H1 (cell line): ENCODE results near the gene KCNMA1. TPM values are rescaled to one million over a fixed set of nuclear protein-coding genes. Genes with fewer than 3 reads are reported as not detected.

Experiments used
- CTCF ChIA-PET: fragments of 300-600 bp; sonication (Branson Sonifier 250); formaldehyde crosslinking; loops from one replicate; lab custom pipeline; 2021; ENCODE audit not compliant: partially characterized antibody; lab: Charles Lee
- POLR2A ChIA-PET: fragments of 300-600 bp; sonication (Branson Sonifier 250); formaldehyde crosslinking; loops from one replicate; lab custom pipeline; 2021; ENCODE audit warnings: inconsistent platforms; ENCODE audit not compliant: partially characterized antibody; lab: Charles Lee
- DNase-seq, 2 experiments: peaks; one replicate each; pipeline versions ENCODE4 v3.0.0 to v3.0.0-alpha.2; 2010 to 2022; ENCODE audit warnings: low spot score in 2 of 2, low read depth in 1 of 2, mixed read lengths in 1 of 2
- FAIRE-seq: peaks from 2 replicates; lab custom pipeline; 2011; peaks lifted over from hg19 to GRCh38; lab: Jason Lieb, UNC
- H2AFZ ChIP-seq: 2 replicates; pipeline ENCODE4 v1.8.1; 2012; ENCODE audit warnings: low read length, inconsistent platforms
- H2AK5ac ChIP-seq: 2 replicates; pipeline ENCODE4 v1.6.1; 2013; ENCODE audit warnings: low read depth, low read length
- H2BK120ac ChIP-seq: replicated peaks from 2 replicates; pipeline ENCODE3; 2013; ENCODE audit warnings: low read depth, low read length, inconsistent platforms
- H2BK12ac ChIP-seq: 2 replicates; pipeline ENCODE4 v1.6.1; 2013; ENCODE audit warnings: low read depth, low read length
- H2BK15ac ChIP-seq: 2 replicates; pipeline ENCODE4 v1.6.1; 2013; ENCODE audit warnings: low read length
- H2BK20ac ChIP-seq: 2 replicates; pipeline ENCODE4 v1.6.1; 2013; ENCODE audit warnings: low read length
- H2BK5ac ChIP-seq: 2 replicates; pipeline ENCODE4 v1.6.1; 2013; ENCODE audit warnings: low read depth, low read length
- H3K14ac ChIP-seq: 2 replicates; pipeline ENCODE4 v1.6.1; 2013; ENCODE audit warnings: inconsistent platforms; ENCODE audit not compliant: insufficient read length
- H3K18ac ChIP-seq: 2 replicates; pipeline ENCODE4 v1.6.1; 2013; ENCODE audit warnings: low read length; ENCODE audit errors: extremely low read depth
- H3K23ac ChIP-seq: 2 replicates; pipeline ENCODE4 v1.6.1; 2013; ENCODE audit warnings: inconsistent platforms; ENCODE audit not compliant: insufficient read length
- H3K23me2 ChIP-seq: 2 replicates; pipeline ENCODE4 v1.6.1; 2013; ENCODE audit warnings: low read depth, low read length
- H3K27ac ChIP-seq: 2 replicates; pipeline ENCODE4 v1.6.1; 2011; ENCODE audit warnings: low read depth, low read length, inconsistent platforms
- H3K27me3 ChIP-seq, 4 experiments: replicated peaks in 1 of 4; 1 replicate in 1 of 4; 2 replicates in 3 of 4; pipeline versions ENCODE4 v1.6.1 to v1.8.1; 2011 to 2013; ENCODE audit warnings: low read length in 3 of 4, mild to moderate bottlenecking in 3 of 4, inconsistent platforms in 2 of 4, mixed read lengths in 2 of 4, moderate library complexity in 1 of 4; ENCODE audit not compliant: control insufficient read depth in 3 of 4, insufficient read depth in 3 of 4; ENCODE audit errors: extremely low read depth in 1 of 4
- H3K36me3 ChIP-seq, 4 experiments: 2 replicates each; pipeline versions ENCODE4 v1.6.1 to v1.8.1; 2011 to 2013; ENCODE audit warnings: mild to moderate bottlenecking in 4 of 4, low read length in 3 of 4, moderate library complexity in 2 of 4, control low read depth in 1 of 4, inconsistent platforms in 1 of 4; ENCODE audit not compliant: insufficient read depth in 4 of 4, control insufficient read depth in 2 of 4
- H3K4ac ChIP-seq: replicated peaks from 2 replicates; pipeline ENCODE3; 2013; ENCODE audit warnings: low read length, low read depth, mixed read lengths, inconsistent platforms; ENCODE audit not compliant: insufficient read length
- H3K4me1 ChIP-seq, 4 experiments: replicated peaks in 1 of 4; 1 replicate in 1 of 4; 2 replicates in 3 of 4; pipeline versions ENCODE4 v1.6.1 to v1.8.1; 2011 to 2013; ENCODE audit warnings: low read length in 3 of 4, inconsistent platforms in 2 of 4, mixed read lengths in 1 of 4; ENCODE audit not compliant: insufficient read depth in 4 of 4, control insufficient read depth in 3 of 4
- H3K4me2 ChIP-seq, 2 experiments: 2 replicates each; pipeline versions ENCODE4 v1.6.1 to v1.8.1; 2011 to 2013; ENCODE audit warnings: low read depth in 2 of 2, low read length in 2 of 2, control low read depth in 1 of 2, inconsistent platforms in 1 of 2, mild to moderate bottlenecking in 1 of 2; ENCODE audit not compliant: insufficient read depth in 1 of 2
- H3K4me3 ChIP-seq, 4 experiments: fragments of 200-600, 300-600 bp in 1 of 4; sonication (generic), shearing (Covaris generic), sonication (Bioruptor Twin) in 1 of 4; 2 replicates each; pipeline versions ENCODE4 v1.5.1 to v1.8.1; 2011 to 2016; ENCODE audit warnings: low read length in 4 of 4, low read depth in 3 of 4, control low read depth in 2 of 4, inconsistent platforms in 2 of 4, mild to moderate bottlenecking in 2 of 4, mixed read lengths in 1 of 4, moderate library complexity in 1 of 4; ENCODE audit not compliant: insufficient read depth in 2 of 4; ENCODE audit errors: extremely low read depth in 1 of 4
- H3K56ac ChIP-seq: replicated peaks from 2 replicates; pipeline ENCODE3; 2013; ENCODE audit warnings: low read depth, mild to moderate bottlenecking, mixed read lengths, low read length, inconsistent platforms; ENCODE audit not compliant: insufficient read length
- H3K79me1 ChIP-seq: 2 replicates; pipeline ENCODE4 v1.6.1; 2013; ENCODE audit warnings: low read depth, low read length, control low read depth
- H3K79me2 ChIP-seq, 2 experiments: 2 replicates each; pipeline versions ENCODE4 v1.6.1 to v1.8.1; 2012 to 2013; ENCODE audit warnings: low read length in 2 of 2, mild to moderate bottlenecking in 2 of 2, inconsistent platforms in 1 of 2; ENCODE audit not compliant: insufficient read depth in 2 of 2, control insufficient read depth in 1 of 2
- H3K9ac ChIP-seq, 4 experiments: replicated peaks in 1 of 4; 1 replicate in 1 of 4; 2 replicates in 3 of 4; pipeline versions ENCODE4 v1.6.1 to v1.8.1; 2011 to 2013; ENCODE audit warnings: low read depth in 3 of 4, low read length in 3 of 4, control low read depth in 2 of 4, mild to moderate bottlenecking in 2 of 4, moderate library complexity in 2 of 4, inconsistent platforms in 1 of 4; ENCODE audit errors: extremely low read depth in 1 of 4
- H3K9me3 ChIP-seq, 2 experiments: 2 replicates each; pipeline versions ENCODE4 v1.6.1 to v1.8.1; 2012 to 2013; ENCODE audit warnings: mild to moderate bottlenecking in 2 of 2, moderate library complexity in 2 of 2, control low read depth in 1 of 2, inconsistent platforms in 1 of 2, low read depth in 1 of 2, low read length in 1 of 2, mixed read lengths in 1 of 2; ENCODE audit not compliant: insufficient read depth in 2 of 2
- H4K20me1 ChIP-seq, 2 experiments: replicated peaks in 1 of 2; 2 replicates each; pipeline versions ENCODE3 to v1.8.1; 2011 to 2013; ENCODE audit warnings: inconsistent platforms in 2 of 2, low read length in 2 of 2, mild to moderate bottlenecking in 1 of 2; ENCODE audit not compliant: insufficient read depth in 2 of 2, control insufficient read depth in 1 of 2
- H4K5ac ChIP-seq: 2 replicates; pipeline ENCODE4 v1.6.1; 2013; ENCODE audit warnings: low read length, low read depth, mixed read lengths, inconsistent platforms; ENCODE audit not compliant: insufficient read length
- H4K8ac ChIP-seq: 2 replicates; pipeline ENCODE4 v1.8.0; 2013; ENCODE audit warnings: mild to moderate bottlenecking, moderate library complexity, low read length, inconsistent platforms; ENCODE audit not compliant: insufficient read depth; ENCODE audit errors: extremely low read depth
- H4K91ac ChIP-seq: replicated peaks from 2 replicates; pipeline ENCODE3; 2013; ENCODE audit warnings: low read length, mixed read lengths, inconsistent platforms; ENCODE audit not compliant: insufficient read length
- EP300 ChIP-seq, 2 experiments: IDR thresholded peaks; 1 replicate in 1 of 2; 2 replicates in 1 of 2; pipeline ENCODE4 v1.6.1; 2011 to 2012; ENCODE audit warnings: low read depth in 2 of 2, low read length in 2 of 2, mild to moderate bottlenecking in 2 of 2, borderline replicate concordance in 1 of 2, inconsistent platforms in 1 of 2, moderate library complexity in 1 of 2
- POLR2A ChIP-seq, 2 experiments: IDR thresholded peaks; 1 replicate in 1 of 2; 2 replicates in 1 of 2; pipeline ENCODE4 v1.6.1; 2011; ENCODE audit warnings: low read depth in 2 of 2, low read length in 2 of 2, mild to moderate bottlenecking in 2 of 2; ENCODE audit errors: control extremely low read depth in 1 of 2
- SIRT6 ChIP-seq: IDR thresholded peaks from one replicate; pipeline ENCODE4 v1.7.1; 2012; ENCODE audit warnings: low read length, inconsistent platforms
- WGBS, 2 experiments: shearing (Covaris generic) in 1 of 2; methylation state at CpG; one replicate each; pipeline versions ENCODE4 v1.1.6 to v1.1.7; 2013 to 2015; ENCODE audit warnings: low lambda C conversion rate in 2 of 2, mixed read lengths in 2 of 2, inconsistent platforms in 1 of 2, low coverage in 1 of 2, missing lambda C conversion rate in 1 of 2; ENCODE audit not compliant: insufficient replicate concordance in 2 of 2, insufficient coverage in 1 of 2, insufficient read length in 1 of 2; ENCODE audit errors: extremely low coverage in 1 of 2, missing lambda C conversion rate in 1 of 2; 5-methylcytosine and 5-hydroxymethylcytosine counted together
- polyA plus RNA-seq, 7 experiments: library from polyadenylated mRNA; depleted of rRNA in 3 of 7; stranded (reverse) in 5 of 7; unstranded in 2 of 7; fragments of >200 nt in 5 of 7; fragments of 200-250 nt in 2 of 7; gene quantifications; 1 replicate in 5 of 7; 2 replicates in 1 of 7; 4 replicates in 1 of 7; pipeline versions ENCODE4 v1.2.1 to v1.2.3, GENCODE V29; 2011 to 2013; ENCODE audit warnings: missing spikeins in 2 of 7, mixed read lengths in 2 of 7
- total RNA-seq: library from RNA; stranded (reverse); fragmentation: NEBNext Ultra II Directional; extraction: Animal tissue kit (Norgen Biotek cat#: 25700); gene quantifications from 2 replicates; pipeline ENCODE4 v1.2.1, GENCODE V29; 2021

The KCNMA1 gene
- total and polyA plus RNA-seq, 2 of the 8 experiments (the other 6 are each of a cell fraction or from before 2014, with no cell fraction given), result 10.2 to 11.1 TPM

DNA sequence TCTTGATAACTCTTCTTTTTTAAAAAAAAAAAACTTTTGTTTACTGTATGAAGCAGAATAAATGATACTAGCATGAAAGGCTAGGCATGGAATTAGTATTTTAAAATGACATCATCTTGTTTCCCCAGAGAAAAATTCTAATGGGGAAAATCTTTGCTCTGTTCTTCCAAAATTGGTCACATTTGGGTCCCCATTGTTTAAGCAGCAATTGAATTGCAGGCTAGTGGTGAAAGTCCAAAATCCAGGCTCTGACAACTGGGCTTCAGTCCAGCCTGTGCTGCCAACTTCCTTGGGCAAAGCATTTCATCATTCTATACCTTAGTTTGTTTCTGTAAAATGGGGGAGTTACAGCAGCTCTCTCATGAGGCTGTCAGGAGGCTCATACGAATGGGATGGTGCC is 726.4 kb downstream of the KCNMA1 start:
- Histone ChIP-seq H4K8ac (no peak overlapping the region), H3K36me3 (no peaks in the 10 kb centered on the region; a peak in 1 of 8 replicates), H3K4me1 (no peaks in the 10 kb centered on the region), H3K23ac (no peak overlapping the region), H3K27ac (no peak overlapping the region), H4K20me1 (no peaks in the 10 kb centered on the region), H3K79me2 (no peaks in the 10 kb centered on the region), H2AFZ (no peak overlapping the region), H3K56ac (no peak overlapping the region), H3K9ac (no peak overlapping the region), H4K5ac (no peak overlapping the region), H3K27me3 (no peaks in the 10 kb centered on the region), H2BK15ac (no peak overlapping the region), H3K4me3 (no peak overlapping the region), H2AK5ac (no peak overlapping the region), H2BK12ac (no peak overlapping the region), H2BK120ac (no peak overlapping the region), H3K9me3 (no peaks in the 10 kb centered on the region), H2BK20ac (no peak overlapping the region)
- POLR2A ChIA-PET, result no interaction called here
- FAIRE-seq, result no peak
- no peak for TF ChIP-seq SIRT6
- no peak for TF ChIP-seq EP300 (IDR thresholded peaks at IDR 0.05; ENCODE audit: borderline replicate concordance in 1 of 2, low read depth in 2 of 2, low read length in 2 of 2)
- TF ChIP-seq POLR2A (IDR thresholded peaks at IDR 0.05; ENCODE audit: control extremely low read depth in 1 of 2, low read depth in 2 of 2, low read length in 2 of 2), result no peak
- TF ChIP-seq, all 59 proteins: peak for 0
- CTCF ChIA-PET, result no interaction called here
- H3K18ac ChIP-seq, result no peak overlapping the region; the same call in 1 of the 2 replicates
- H3K4me2 ChIP-seq, result no peak overlapping the region
- H4K91ac ChIP-seq, result no peak overlapping the region
- WGBS, 2 experiments, result 100% methylated on average over 1 of the region's 1 CpG; no CpG with 5 or more reads in 1 of the 2 experiments
- no peaks in the 10 kb centered on the region for H3K79me1 ChIP-seq
- DNase-seq, result no peak
- no peak overlapping the region for H2BK5ac ChIP-seq
- no peak overlapping the region for H3K4ac ChIP-seq
- no peaks in the 10 kb centered on the region for H3K23me2 ChIP-seq
- no peak overlapping the region for H3K14ac ChIP-seq
